Activated T-cell treated with anti-CD3 and anti-CD28 coated beads for 24 hours (primary cell): ENCODE measurements around the gene TRAPPC5.

Source experiments
- DNase-seq: peaks from one replicate; pipeline ENCODE4 v3.0.0-alpha.2; 2020; ENCODE audit warnings: low read depth

TRAPPC5 gene

GRCh38 chr19:7732045-7732444 is 51.4 kb downstream of the TRAPPC5 start, which contains the start of gene CLEC4G:
Gene CLEC4G (minus strand): TSS chr19:7732110. CDS start chr19:7732102, 8 bp downstream.
- DNase-seq = no peak

DNA sequence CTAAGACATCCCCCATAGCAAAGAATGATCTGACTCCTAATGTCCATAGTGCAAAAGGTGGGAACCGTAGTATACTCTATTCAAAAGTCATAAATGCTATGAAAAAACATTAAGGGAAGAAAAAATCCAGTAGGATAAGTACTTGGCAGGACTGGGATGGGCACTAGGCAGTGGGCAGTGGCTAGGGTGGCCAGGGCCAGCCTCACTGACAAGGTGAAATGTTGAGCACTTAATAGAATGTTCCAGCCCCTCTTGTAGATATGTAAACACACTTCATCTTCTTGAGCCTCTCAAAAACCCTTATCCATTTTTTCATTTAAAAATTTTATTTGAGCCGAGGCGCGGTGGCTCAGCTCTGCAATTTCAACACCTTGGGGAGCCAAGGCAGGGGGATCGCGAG is 52.7 kb downstream of the TRAPPC5 start:
- DNase-seq = no peak

DNA sequence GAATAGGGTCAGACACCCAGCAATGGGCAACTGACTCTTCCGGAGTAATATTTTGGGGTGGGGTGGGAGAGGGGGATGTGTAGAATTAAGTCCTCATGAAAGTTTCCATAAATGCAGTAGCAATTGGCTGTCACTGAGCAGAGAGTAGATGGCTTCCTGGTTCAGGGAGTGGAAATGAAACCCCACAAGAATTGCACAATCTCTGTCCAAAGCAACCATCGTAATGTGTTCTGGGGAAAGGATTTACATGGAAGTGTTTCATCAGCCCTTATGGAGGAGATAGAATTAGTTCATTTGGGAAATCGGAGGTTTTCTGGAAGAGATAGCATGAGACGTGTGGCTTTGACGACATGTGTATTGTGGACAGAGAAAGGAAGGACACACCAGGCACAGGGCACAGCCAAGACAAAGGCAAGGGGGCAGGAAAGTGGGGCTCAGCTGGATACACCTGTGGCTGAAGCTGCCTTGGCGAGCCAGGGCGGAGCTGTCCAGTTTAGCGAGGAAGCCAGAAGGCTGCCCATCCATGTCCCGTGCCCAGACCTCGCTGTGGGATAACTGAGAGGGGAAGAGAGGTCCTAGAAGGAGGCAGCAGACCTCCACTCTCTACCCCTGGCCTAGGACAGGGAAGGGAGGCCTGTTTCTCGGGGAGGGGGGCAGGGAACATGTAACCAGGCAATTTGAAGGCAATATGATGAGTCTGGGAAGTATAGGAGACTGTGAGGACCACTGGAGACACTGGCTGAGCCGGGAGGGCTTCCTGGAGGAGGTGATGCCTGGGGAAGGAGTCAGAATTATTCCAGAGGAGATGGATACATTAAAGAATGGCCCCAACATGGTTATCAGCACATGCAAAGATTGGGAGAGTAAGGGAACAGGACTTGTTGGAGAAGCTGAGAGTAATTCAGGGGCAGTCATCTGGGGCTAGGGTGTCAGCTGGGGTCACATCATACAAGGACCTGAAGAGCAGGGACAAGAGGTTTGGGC is 53.9 kb downstream of the TRAPPC5 start:
- DNase-seq = no peak

- DNase-seq = no peak
Measured at GRCh38 chr19:7736148-7736547, 55.5 kb downstream of the TRAPPC5 start.

DNA sequence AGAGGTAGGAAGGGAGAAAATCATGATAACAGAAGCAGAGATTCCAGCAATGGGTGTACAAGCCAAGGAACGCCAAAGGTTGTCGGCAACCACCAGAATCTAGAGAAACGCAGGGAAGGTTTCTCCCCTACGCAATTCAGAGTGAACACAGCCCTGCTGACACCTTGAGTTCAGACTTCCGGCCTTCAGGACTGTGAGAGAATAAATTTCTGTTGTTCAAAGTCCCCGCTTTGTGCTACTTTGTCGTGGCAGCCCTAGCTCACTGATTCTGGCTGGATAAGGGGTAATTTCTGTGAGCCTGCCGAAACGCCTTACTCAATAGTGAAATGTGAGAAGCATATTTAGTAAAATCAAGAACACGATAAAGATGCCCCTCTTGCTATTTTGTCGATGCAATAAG is 56.6 kb downstream of the TRAPPC5 start:
- no peak for DNase-seq
